HG02970 (cell line): ENCODE data around the gene PCDHB2.
"Not testable (repeated sequence)": the region's sequence is repeated elsewhere in the genome, so short reads cannot be mapped to it uniquely, and the experiment has no call there.

ENCODE experiments used
- ATAC-seq: cut with Tn5 transposase; IDR thresholded peaks from one replicate; pipeline ENCODE4 v1.9.1; 2021; ENCODE audit warnings: mild to moderate bottlenecking, moderate library complexity, moderate number of reproducible peaks; ENCODE audit not compliant: unreplicated experiment, low FRiP score

The PCDHB2 gene

GRCh38 chr5:141094481-141095262 is at the start of gene PCDHB2:
Gene PCDHB2 (plus strand): TSS chr5:141094615. CDS start chr5:141094791, 176 bp downstream.
- no peak for ATAC-seq

DNA sequence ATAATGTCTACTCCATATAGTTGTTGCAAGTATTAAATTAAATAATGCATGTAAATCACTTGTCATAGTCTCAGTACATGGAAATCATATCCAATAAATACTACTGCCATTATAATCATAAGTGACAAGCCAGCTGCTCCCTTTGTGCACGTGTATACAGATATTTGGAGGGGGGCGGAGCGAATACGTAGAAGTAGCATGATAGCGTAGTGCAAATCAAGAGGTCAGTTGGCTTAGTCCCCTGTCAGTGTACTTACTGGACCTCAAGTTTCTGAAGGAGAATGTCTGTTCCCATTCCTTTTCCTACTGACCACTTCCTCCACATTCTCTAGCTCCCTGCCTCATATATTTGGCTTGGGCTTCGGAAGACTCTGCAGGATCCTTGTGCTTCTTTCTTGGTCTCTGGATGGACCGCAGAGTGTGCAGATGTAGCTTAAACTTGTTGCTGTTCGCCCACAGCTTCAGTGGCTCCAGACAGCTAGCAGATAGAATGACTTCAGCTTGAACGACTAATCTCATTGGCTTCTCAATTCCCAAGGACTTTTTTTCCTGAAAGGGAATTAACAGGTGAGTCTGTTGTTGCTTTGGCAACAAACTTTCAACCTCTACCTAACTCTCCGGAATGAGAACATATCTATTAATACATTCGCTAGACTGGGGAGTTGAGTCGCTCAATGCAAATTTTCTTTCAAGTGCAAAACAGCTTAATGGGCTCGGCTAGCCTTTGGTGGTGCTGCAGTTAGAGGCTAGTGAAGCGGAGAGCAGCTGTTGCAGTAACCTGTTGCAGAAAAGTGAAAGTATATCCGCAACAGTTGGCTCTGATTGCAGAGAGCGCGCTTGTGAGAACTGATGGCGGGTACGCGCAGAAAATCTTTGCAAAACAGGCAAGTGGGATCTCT is 43.5 kb upstream of the PCDHB2 start, which contains the start of gene PCDHB1:
TSS of gene PCDHB1 (plus strand) at position 753 of the 899 bp plus-strand sequence. CDS start at position 850, 97 bp downstream.
- no peak for ATAC-seq

DNA sequence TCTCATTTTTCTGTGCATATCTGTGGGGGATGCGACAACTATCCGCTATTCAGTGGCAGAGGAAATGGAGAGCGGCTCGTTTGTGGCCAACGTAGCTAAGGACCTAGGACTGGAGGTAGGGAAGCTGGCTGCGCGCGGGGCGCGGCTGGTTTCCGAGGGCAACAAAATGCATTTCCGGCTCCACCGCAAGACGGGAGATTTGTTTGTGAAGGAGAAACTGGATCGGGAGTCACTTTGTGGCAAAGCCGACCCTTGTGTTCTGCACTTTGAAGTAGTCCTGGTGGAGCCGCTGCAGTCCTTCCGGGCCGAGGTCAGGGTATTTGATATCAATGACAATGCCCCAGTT is 42.9 kb upstream of the PCDHB2 start:
- no peak for ATAC-seq

DNA sequence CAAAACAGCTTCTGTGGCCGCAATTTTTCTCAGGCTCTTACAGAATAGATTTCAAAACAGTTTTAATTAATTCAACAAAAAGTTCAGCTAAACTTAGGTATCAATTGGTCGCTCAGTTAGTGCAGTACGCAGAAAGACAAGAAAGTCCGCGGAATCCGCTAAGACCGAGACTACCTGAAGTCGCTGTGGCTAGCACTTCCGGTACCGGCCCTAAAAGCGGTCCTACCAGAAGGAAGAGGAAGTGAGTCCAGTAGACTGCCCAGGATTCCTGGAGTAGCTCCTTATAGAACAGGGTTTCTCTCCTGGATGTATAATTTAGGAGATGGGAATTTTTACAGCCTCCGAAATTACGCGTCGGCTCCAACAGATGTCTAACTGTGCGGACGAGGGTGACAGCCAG is 16.6 kb upstream of the PCDHB2 start:
- no peak for ATAC-seq

- no peak for ATAC-seq
Observed at GRCh38 chr5:141082228-141082627, 12.2 kb upstream of the PCDHB2 start.

DNA sequence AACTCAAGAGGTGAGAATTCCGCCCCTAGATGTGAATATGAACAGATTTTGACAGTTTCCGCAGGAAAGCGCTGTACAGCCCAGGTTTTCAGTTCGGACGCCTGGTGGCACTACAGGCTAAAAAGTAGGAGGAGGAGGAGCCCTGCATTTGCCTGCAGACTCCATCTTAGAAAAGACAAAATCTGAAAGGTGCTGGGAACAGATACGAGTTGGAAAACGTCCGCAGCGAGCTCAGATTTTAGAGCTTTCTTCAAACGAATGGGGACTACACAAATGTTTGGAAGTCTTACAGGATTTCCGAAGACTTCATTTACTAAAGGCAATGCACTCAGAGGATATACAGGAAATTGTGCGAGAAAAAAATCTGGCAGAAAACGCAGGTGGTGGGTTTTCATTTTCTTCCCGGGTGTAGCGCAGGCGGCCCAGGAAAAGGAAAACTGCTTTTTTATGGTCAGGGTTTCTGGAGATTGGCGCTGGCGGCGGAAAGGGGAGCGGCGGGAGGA is 9.9 kb upstream of the PCDHB2 start:
- no peak for ATAC-seq

GRCh38 chr5:141095263-141095641 is 837 bp downstream of the PCDHB2 start:
- ATAC-seq: no peak

GRCh38 chr5:141096181-141096580 is 1.8 kb downstream of the PCDHB2 start:
- ATAC-seq: not testable (repeated sequence)

DNA sequence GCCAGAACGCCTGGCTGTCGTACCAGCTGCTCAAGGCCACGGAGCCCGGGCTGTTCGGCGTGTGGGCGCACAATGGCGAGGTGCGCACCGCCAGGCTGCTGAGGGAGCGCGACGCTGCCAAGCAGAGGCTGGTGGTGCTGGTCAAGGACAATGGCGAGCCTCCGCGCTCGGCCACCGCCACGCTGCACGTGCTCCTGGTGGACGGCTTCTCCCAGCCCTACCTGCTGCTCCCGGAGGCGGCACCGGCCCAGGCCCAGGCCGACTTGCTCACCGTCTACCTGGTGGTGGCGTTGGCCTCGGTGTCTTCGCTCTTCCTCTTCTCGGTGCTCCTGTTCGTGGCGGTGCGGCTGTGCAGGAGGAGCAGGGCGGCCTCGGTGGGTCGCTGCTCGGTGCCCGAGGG is 2.2 kb downstream of the PCDHB2 start:
- ATAC-seq: not testable (repeated sequence)

DNA sequence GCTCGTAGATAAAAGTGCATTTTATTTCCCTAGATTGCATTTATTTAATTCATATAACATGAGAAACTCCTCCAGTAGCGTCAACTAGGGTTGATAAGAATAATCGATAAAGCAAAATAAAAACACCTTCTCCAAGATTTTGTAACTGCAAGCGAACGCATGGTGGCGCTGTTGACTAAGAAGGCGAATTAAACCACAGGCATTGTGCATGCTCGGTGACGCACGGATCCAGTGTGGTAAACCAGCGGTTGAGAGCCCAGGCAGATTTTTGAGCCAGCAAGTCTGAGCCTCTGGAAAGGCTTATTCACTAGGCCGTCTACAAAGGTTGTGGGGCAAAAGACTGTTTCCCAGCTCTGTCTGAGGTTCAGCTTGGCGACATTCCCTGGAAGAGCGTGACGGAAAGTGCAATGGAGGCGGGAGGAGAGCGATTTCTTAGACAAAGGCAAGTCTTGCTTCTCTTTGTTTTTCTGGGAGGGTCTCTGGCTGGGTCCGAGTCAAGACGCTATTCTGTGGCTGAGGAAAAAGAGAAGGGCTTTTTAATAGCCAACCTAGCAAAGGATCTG is 5.9 kb downstream of the PCDHB2 start, which contains the start of gene PCDHB3:
TSS of gene PCDHB3 (plus strand) at position 231 of the 563 bp plus-strand sequence. CDS start at position 408, 177 bp downstream.
- no peak for ATAC-seq

GRCh38 chr5:141101059-141101458 is 6.6 kb downstream of the PCDHB2 start:
- ATAC-seq: no peak

DNA sequence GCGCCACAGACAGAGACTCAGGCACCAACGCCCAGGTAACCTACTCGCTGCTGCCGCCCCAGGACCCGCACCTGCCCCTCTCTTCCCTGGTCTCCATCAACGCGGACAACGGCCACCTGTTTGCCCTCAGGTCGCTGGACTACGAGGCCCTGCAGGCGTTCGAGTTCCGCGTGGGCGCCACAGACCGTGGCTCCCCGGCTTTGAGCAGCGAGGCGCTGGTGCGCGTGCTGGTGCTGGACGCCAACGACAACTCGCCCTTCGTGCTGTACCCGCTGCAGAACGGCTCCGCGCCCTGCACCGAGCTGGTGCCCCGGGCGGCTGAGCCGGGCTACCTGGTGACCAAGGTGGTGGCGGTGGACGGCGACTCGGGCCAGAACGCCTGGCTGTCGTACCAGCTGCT is 7.7 kb downstream of the PCDHB2 start:
- ATAC-seq: not testable (repeated sequence)

- ATAC-seq: not testable (repeated sequence)
Observed at GRCh38 chr5:141102471-141102870, 8.1 kb downstream of the PCDHB2 start.

GRCh38 chr5:141105350-141105749 is 10.9 kb downstream of the PCDHB2 start:
- no peak for ATAC-seq

- ATAC-seq: no peak
Observed at GRCh38 chr5:141119250-141119649, 24.8 kb downstream of the PCDHB2 start.

- ATAC-seq: no peak
Observed at GRCh38 chr5:141121563-141121962, 27.1 kb downstream of the PCDHB2 start, which contains the start of gene PCDHB4. Gene PCDHB4 (plus strand): TSS chr5:141121818. CDS start chr5:141121999, 181 bp downstream.

GRCh38 chr5:141121985-141122384 is 27.6 kb downstream of the PCDHB2 start:
- no peak for ATAC-seq

GRCh38 chr5:141123396-141124135 is 29.2 kb downstream of the PCDHB2 start:
- not testable (repeated sequence) for ATAC-seq

DNA sequence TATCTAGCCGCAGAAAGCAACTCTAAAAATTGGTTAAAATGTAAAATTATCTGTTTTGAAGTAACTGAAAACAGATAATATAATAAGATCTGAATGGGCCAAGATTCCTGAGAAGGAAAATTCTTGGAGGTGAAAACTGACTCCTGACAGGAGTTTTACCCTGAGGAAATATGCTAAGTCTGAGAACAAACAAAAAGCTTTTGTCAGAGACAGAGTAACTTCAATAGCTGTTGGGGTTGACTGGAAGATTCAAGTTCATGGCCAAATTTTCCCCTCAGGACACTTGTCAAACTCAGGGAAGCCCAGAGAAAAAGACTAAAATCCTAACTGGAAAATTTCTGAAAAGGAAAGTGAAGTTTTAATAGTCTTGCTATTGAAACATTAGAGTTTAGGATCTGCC is 32.9 kb downstream of the PCDHB2 start:
- no peak for ATAC-seq
